ENCODE data around the gene CRTAP. TPM values are rescaled to one million over a fixed set of nuclear protein-coding genes. Genes with fewer than 3 reads are reported as not detected.

CRTAP gene
- total RNA-seq, 1 experiment from 2014 or later: 104 TPM

DNA sequence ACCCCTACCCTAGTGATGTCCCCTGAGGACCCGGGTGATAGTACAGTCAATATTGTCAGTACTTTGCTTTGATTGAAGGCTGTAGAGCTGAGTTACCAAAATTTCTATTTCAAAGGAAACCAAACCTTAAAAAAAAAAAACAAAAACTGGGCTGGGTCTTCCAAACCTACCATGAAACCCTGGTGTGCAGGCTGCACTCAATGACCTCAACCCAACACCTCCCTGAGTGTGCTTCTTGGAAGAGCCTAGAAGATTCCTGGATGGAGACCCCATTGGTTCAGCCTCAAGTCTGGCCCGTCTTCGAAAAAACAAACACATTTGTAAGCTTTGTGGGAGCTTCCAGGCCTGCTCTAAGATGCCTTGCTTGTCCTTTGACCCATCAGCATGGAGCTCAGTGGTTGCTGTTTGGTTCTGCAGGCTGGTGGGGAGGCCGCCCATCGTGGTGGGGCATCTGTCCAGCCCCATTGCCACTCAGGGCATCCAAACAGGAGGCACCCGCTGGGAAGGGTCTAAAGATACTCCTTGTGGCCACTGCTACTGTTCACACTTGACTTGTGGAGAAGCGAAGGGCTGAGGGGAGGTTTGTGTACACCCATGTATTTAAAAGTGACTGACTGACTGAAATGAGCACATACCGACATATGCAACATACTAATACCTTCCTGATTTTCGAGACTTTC is 32.2 kb downstream of the CRTAP start:
- CTCF ChIA-PET: interaction anchor here (1.2 kb wide), 1 partner anchor 10 kb away, joined by 4 read pairs; no protein-coding TSS in a partner anchor
- TF ChIP-seq JUND (IDR thresholded peaks at IDR 0.05) (no peak), CBX3 (IDR thresholded peaks at IDR 0.05; ENCODE audit: low read depth) (no peak), SRF (IDR thresholded peaks at IDR 0.05; ENCODE audit: low read depth) (no peak), ZNF274 (IDR thresholded peaks at IDR 0.05; ENCODE audit: low read depth, low read length) (no peak), TCF7L2 (IDR thresholded peaks at IDR 0.05; ENCODE audit: borderline replicate concordance, extremely low read depth, insufficient read depth, insufficient read length) (no peak), EZH2 (IDR thresholded peaks at IDR 0.05) (no peak), ZFX (IDR thresholded peaks at IDR 0.05) (no peak), EGR1 (IDR thresholded peaks at IDR 0.05; ENCODE audit: low read depth) (no peak)
- TF ChIP-seq, protein P1, sequence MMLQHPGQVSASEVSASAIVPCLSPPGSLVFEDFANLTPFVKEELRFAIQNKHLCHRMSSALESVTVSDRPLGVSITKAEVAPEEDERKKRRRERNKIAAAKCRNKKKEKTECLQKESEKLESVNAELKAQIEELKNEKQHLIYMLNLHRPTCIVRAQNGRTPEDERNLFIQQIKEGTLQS (IDR thresholded peaks at IDR 0.05): no peak
- H4K20me1 ChIP-seq (ENCODE audit: insufficient read depth): no peaks in the 10 kb centered on the region
- no peak overlapping the region for H2AFZ ChIP-seq (ENCODE audit: low read depth, low read length, poor library complexity, severe bottlenecking)
- no peaks in the 10 kb centered on the region for H3K9me2 ChIP-seq (ENCODE audit: insufficient read depth)
- H3K79me2 ChIP-seq (ENCODE audit: insufficient read depth, low read length): no peaks in the 10 kb centered on the region
- no peaks in the 10 kb centered on the region for H3K27me3 ChIP-seq (ENCODE audit: insufficient read depth, low read length)
- POLR2A ChIA-PET: interaction anchor here (0.7 kb wide), 1 partner anchor 10 kb away, joined by 3 read pairs; no protein-coding TSS in a partner anchor
- no peak overlapping the region for H3K27ac ChIP-seq (ENCODE audit: low read depth, low read length)
- no peak overlapping the region for H3K4me3 ChIP-seq (replicated peaks in 1 of 2; ENCODE audit: low read depth in 1 of 2, low read length in 2 of 2)
- no peaks in the 10 kb centered on the region for H3K9me3 ChIP-seq (ENCODE audit: control insufficient read depth in 1 of 2, insufficient read depth in 1 of 2, low read depth in 1 of 2, low read length in 2 of 2)
- no peak overlapping the region for H3K9ac ChIP-seq (ENCODE audit: low read length)
- RAD21 ChIA-PET (ENCODE audit: low non-redundant PET in 1 of 2, low total read pairs in 2 of 2, uncharacterized antibody in 2 of 2, unreplicated experiment in 2 of 2): no interaction called here
- BruUV-seq (replicated peaks): no TSS peak
- no peak for DNase-seq (ENCODE audit: low read depth, low spot score)
- H3K36me3 ChIP-seq (ENCODE audit: control insufficient read depth in 1 of 2, insufficient read depth in 2 of 2, low read length in 2 of 2): 0 out of 4 replicates have a peak, but pooled peaks cover 3% of the 10 kb centered on the region in 2 experiments
- no peak overlapping the region for H3K4me2 ChIP-seq (ENCODE audit: low read length)
- ATAC-seq: no peak
- H3K4me1 ChIP-seq (ENCODE audit: control insufficient read depth in 1 of 2, insufficient read depth in 2 of 2, low read length in 2 of 2): peaks cover 12 to 15% of the 10 kb centered on the region in 2 experiments; a peak in 2 of 4 replicates
- intact Hi-C loops (cut with micrococcal nuclease): no loop called here
